ENCODE data around the gene COPG1. TPM values are rescaled to one million over a fixed set of nuclear protein-coding genes. Genes with fewer than 3 reads are reported as not detected.
A peak's percentile ranks its signal among the peaks of the same experiment; 100 is the strongest.

Gene COPG1
- total and polyA plus RNA-seq, 9 of the 15 experiments (the other 6 are each of a cell fraction or from before 2014, with no cell fraction given), result 40.3 to 105 (median 62.4) TPM

- no peak for TF ChIP-seq ZNF395 (CRISPR knock-in tag; IDR thresholded peaks at IDR 0.05)
- TF ChIP-seq KDM1A (IDR thresholded peaks at IDR 0.05), result no peak
- TF ChIP-seq KAT7 (CRISPR knock-in tag; IDR thresholded peaks at IDR 0.05; ENCODE audit: borderline replicate concordance), result peak; percentile 24; the same call in 1 of the 2 replicates
- no peak for TF ChIP-seq SP1 (CRISPR knock-in tag; IDR thresholded peaks at IDR 0.05)
- TF ChIP-seq PKNOX1 (IDR thresholded peaks at IDR 0.05), result peak; percentile 75
- no peak for TF ChIP-seq NFATC3 (IDR thresholded peaks at IDR 0.05)
- no peak for TF ChIP-seq ZNF133 (CRISPR knock-in tag; IDR thresholded peaks at IDR 0.05)
- no peak for TF ChIP-seq ELF2 (CRISPR knock-in tag; IDR thresholded peaks at IDR 0.05)
- TF ChIP-seq RBFOX2 (IDR thresholded peaks at IDR 0.05; ENCODE audit: low read depth, low read length), result peak; percentile 74
- TF ChIP-seq GABPB2 (CRISPR knock-in tag; conservative IDR thresholded peaks at IDR 0.05), result no peak
- TF ChIP-seq BCL6 (CRISPR knock-in tag; IDR thresholded peaks at IDR 0.05), result no peak
- TF ChIP-seq CTCF (IDR thresholded peaks at IDR 0.05 in 2 of 3, conservative IDR thresholded peaks at IDR 0.05 in 1 of 3; ENCODE audit: insufficient read depth in 2 of 3, low read depth in 1 of 3, low read length in 3 of 3), result no peak
- TF ChIP-seq RBBP5 (IDR thresholded peaks at IDR 0.05; ENCODE audit: borderline replicate concordance, insufficient read depth, low read length, poor library complexity, severe bottlenecking), result peak; percentile 50
- TF ChIP-seq CEBPZ (IDR thresholded peaks at IDR 0.05; ENCODE audit: borderline replicate concordance, low read depth, low read length), result no peak
- peak; percentile 43; the same call in 1 of the 2 replicates for TF ChIP-seq ETS1 (conservative IDR thresholded peaks at IDR 0.05; ENCODE audit: control insufficient read depth, low read depth, low read length)
- no peak for TF ChIP-seq RFX7 (CRISPR knock-in tag; IDR thresholded peaks at IDR 0.05)
- no peak for TF ChIP-seq ZNF311 (CRISPR knock-in tag; IDR thresholded peaks at IDR 0.05)
- TF ChIP-seq ZNF197 (CRISPR knock-in tag; IDR thresholded peaks at IDR 0.05; ENCODE audit: low read depth), result no peak
Observed at GRCh38 chr3:129278966-129279906, 29.8 kb downstream of the COPG1 start (continued).

Data from K562 (cell line).